Caco-2 (cell line): Measurements from ENCODE around the gene OR52B6. TPM values are rescaled to one million over a fixed set of nuclear protein-coding genes. Genes with fewer than 3 reads are reported as not detected.

Experiments used
- BruUV-seq: library from RNA; stranded (reverse); fragments of 400-500 nt; replicated peaks from 2 replicates; lab custom pipeline; 2021; lab: Mats Ljungman, UMichigan
- CTCF ChIA-PET: fragments of 300-600 bp; sonication (Branson Sonifier 250); formaldehyde crosslinking; loops from one replicate; lab custom pipeline; 2022; ENCODE audit warnings: antibody characterized with exemption; lab: Charles Lee
- POLR2A ChIA-PET: fragments of 300-600 bp; sonication (Branson Sonifier 250); formaldehyde crosslinking; loops from one replicate; lab custom pipeline; 2022; ENCODE audit warnings: antibody characterized with exemption; lab: Charles Lee
- DNase-seq, 2 experiments: peaks; one replicate each; pipeline versions ENCODE4 v3.0.0 to v3.0.0-alpha.2; 2020 to 2022
- H3K27me3 ChIP-seq: replicated peaks from 2 replicates; pipeline ENCODE4 v1.6.0; 2011; ENCODE audit warnings: low read length; ENCODE audit not compliant: control insufficient read depth, insufficient read depth
- H3K36me3 ChIP-seq: 2 replicates; pipeline ENCODE4 v1.5.1; 2011; ENCODE audit warnings: low read length; ENCODE audit not compliant: control insufficient read depth, insufficient read depth
- H3K4me1 ChIP-seq: fragments of 250-450 bp; sonication (Bioruptor Pico); 2 replicates; pipeline ENCODE4 v1.5.1; 2020; ENCODE audit warnings: mild to moderate bottlenecking
- H3K4me3 ChIP-seq: 2 replicates; pipeline ENCODE4 v1.5.1; 2011; ENCODE audit warnings: low read depth, mild to moderate bottlenecking, control low read depth, low read length
- H3K9me3 ChIP-seq: fragments of 250-450 bp; sonication (Bioruptor Pico); 2 replicates; pipeline ENCODE4 v1.5.1; 2020; ENCODE audit warnings: mild to moderate bottlenecking, moderate library complexity
- H3K27ac Mint-ChIP-seq: one replicate; pipeline ENCODE4 v1.8.0; 2022; ENCODE audit warnings: mixed read lengths; ENCODE audit not compliant: unreplicated experiment
- H3K27me3 Mint-ChIP-seq: one replicate; pipeline ENCODE4 v1.8.0; 2022; ENCODE audit warnings: mixed read lengths; ENCODE audit not compliant: insufficient read depth, unreplicated experiment
- H3K36me3 Mint-ChIP-seq: one replicate; pipeline ENCODE4 v1.8.0; 2022; ENCODE audit warnings: mild to moderate bottlenecking, mixed read lengths; ENCODE audit not compliant: insufficient read depth, unreplicated experiment
- H3K4me1 Mint-ChIP-seq: one replicate; pipeline ENCODE4 v1.8.0; 2022; ENCODE audit warnings: low read depth, mixed read lengths; ENCODE audit not compliant: unreplicated experiment
- H3K4me3 Mint-ChIP-seq: one replicate; pipeline ENCODE4 v1.8.0; 2022; ENCODE audit warnings: mild to moderate bottlenecking, moderate library complexity, mixed read lengths; ENCODE audit not compliant: unreplicated experiment
- H3K9me3 Mint-ChIP-seq: one replicate; pipeline ENCODE4 v1.8.0; 2022; ENCODE audit warnings: mixed read lengths; ENCODE audit not compliant: unreplicated experiment
- CTCF ChIP-seq, 2 experiments: fragments of 200-600 bp in 1 of 2; IDR thresholded peaks; 1 replicate in 1 of 2; 2 replicates in 1 of 2; pipeline versions ENCODE4 v1.5.1 to v1.8.0; 2011 to 2022; ENCODE audit warnings: antibody characterized with exemption in 1 of 2, control low read depth in 1 of 2, inconsistent platforms in 1 of 2, low read depth in 1 of 2, low read length in 1 of 2, mild to moderate bottlenecking in 1 of 2, moderate library complexity in 1 of 2; ENCODE audit not compliant: insufficient read depth in 1 of 2, severe bottlenecking in 1 of 2, unreplicated experiment in 1 of 2
- intact Hi-C: fragments of 100-400 bp; cut with micrococcal nuclease; formaldehyde crosslinking; loops from one replicate; pipeline ENCODE4 v1.10.0; 2022; ENCODE audit not compliant: unreplicated experiment
- total RNA-seq: library from RNA; stranded (reverse); gene quantifications from 2 replicates; pipeline ENCODE4 v1.2.3, GENCODE V29; 2022

OR52B6 gene
- total RNA-seq, 1 experiment from 2014 or later: not detected

- Mint-ChIP-seq H3K4me1 (no peaks in the 10 kb centered on the region), H3K9me3 (peaks cover 10% of the 10 kb centered on the region), H3K27me3 (no peaks in the 10 kb centered on the region), H3K36me3 (no peaks in the 10 kb centered on the region), H3K27ac (no peak overlapping the region), H3K4me3 (no peak overlapping the region)
- Histone ChIP-seq H3K4me3 (no peak overlapping the region), H3K4me1 (peaks cover 6% of the 10 kb centered on the region; the same call in 1 of the 2 replicates), H3K9me3 (peaks cover 6% of the 10 kb centered on the region; the same call in 1 of the 2 replicates), H3K27me3 (no peaks in the 10 kb centered on the region), H3K36me3 (no peaks in the 10 kb centered on the region)
- DNase-seq: no peak
- no peak for TF ChIP-seq CTCF (IDR thresholded peaks at IDR 0.05; ENCODE audit: insufficient read depth in 1 of 2, low read depth in 1 of 2, low read length in 1 of 2, severe bottlenecking in 1 of 2, unreplicated experiment in 1 of 2)
- BruUV-seq: no TSS peak
- POLR2A ChIA-PET: no interaction called here
- intact Hi-C loops: no loop called here
- CTCF ChIA-PET: no interaction called here
Measured at GRCh38 chr11:5591613-5592012, 10.9 kb downstream of the OR52B6 start.

- intact Hi-C loops: no loop called here
- CTCF ChIA-PET: no interaction called here
- TF ChIP-seq CTCF (IDR thresholded peaks at IDR 0.05; ENCODE audit: insufficient read depth in 1 of 2, low read depth in 1 of 2, low read length in 1 of 2, severe bottlenecking in 1 of 2, unreplicated experiment in 1 of 2): no peak
Measured at GRCh38 chr11:5592615-5593014, 11.9 kb downstream of the OR52B6 start.

GRCh38 chr11:5593146-5593545, 12.5 kb downstream of the OR52B6 start:
- no peak for DNase-seq
- Mint-ChIP-seq H3K4me1 (no peaks in the 10 kb centered on the region), H3K27ac (no peak overlapping the region), H3K36me3 (no peaks in the 10 kb centered on the region), H3K9me3 (peaks cover 10% of the 10 kb centered on the region), H3K27me3 (no peaks in the 10 kb centered on the region), H3K4me3 (no peak overlapping the region)
- Histone ChIP-seq H3K4me1 (peaks cover 6% of the 10 kb centered on the region; the same call in 1 of the 2 replicates), H3K27me3 (no peaks in the 10 kb centered on the region), H3K36me3 (no peaks in the 10 kb centered on the region), H3K4me3 (no peak overlapping the region), H3K9me3 (peaks cover 6% of the 10 kb centered on the region; the same call in 1 of the 2 replicates)
- no TSS peak for BruUV-seq
- ChIA-PET CTCF (no interaction called here), POLR2A (no interaction called here)
- intact Hi-C loops: no loop called here
- no peak for TF ChIP-seq CTCF (IDR thresholded peaks at IDR 0.05; ENCODE audit: insufficient read depth in 1 of 2, low read depth in 1 of 2, low read length in 1 of 2, severe bottlenecking in 1 of 2, unreplicated experiment in 1 of 2)

More at GRCh38 chr11:5592615-5593014, 11.9 kb downstream of the OR52B6 start:
- Mint-ChIP-seq H3K4me1 (no peaks in the 10 kb centered on the region), H3K4me3 (no peak overlapping the region), H3K27me3 (no peaks in the 10 kb centered on the region), H3K9me3 (peaks cover 10% of the 10 kb centered on the region), H3K36me3 (no peaks in the 10 kb centered on the region), H3K27ac (no peak overlapping the region)
- DNase-seq: no peak
- POLR2A ChIA-PET: interaction anchor here (0.6 kb wide), 1 partner anchor 9 kb away, joined by 3 read pairs; no protein-coding TSS in a partner anchor
- H3K27me3 ChIP-seq: no peaks in the 10 kb centered on the region
- no peaks in the 10 kb centered on the region for H3K36me3 ChIP-seq
- no TSS peak for BruUV-seq
- peaks cover 6% of the 10 kb centered on the region; the same call in 1 of the 2 replicates for H3K4me1 ChIP-seq
- H3K9me3 ChIP-seq: peaks cover 6% of the 10 kb centered on the region; the same call in 1 of the 2 replicates
- H3K4me3 ChIP-seq: no peak overlapping the region
